ENCODE measurements around the gene ARF1.

ARF1 gene

DNA sequence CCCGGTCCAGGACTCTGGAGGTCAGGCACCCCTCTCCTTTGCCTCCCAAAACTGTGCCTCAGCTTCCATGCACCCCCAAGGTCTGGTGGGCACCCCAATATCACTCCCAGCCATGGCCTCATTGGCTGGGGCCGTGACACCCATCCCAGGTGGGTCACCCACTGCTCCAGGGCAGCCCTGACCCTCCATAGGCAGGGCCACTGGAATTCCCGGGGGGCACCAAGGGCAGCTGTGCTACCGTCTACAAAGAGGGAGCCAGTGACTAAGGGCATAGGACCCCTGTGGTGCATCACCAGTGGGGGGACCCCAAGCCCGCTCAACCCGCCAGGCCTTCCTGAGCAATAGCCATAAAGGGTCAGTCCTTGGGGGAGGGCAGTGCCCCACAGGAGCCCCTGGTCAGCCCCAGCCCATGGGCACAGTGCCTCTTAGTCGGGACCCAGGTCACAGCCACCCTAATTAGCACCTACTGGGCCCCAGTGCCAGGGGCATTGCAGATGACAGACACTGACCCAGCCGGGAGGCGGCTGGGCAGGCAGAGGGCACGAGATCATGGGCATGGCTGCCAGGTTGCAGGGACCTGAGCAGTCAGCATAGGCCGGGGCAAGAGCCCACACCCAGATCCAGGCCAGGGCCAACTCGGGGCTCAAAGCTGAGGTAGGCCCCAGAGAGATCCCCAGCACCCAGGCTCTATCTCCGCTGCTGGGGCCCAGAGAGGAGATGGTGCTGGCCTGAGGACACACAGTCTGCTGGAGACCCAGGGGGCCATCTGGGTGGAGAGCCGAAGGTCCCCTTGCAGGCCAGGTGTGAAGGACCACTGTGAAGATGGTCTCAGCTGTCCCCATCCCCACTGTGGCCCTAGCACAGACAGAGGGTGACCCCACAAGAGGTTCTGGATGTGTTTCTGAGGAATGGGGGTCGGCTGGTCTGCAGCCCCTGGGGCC is 19.0 kb upstream of the ARF1 start:
- no peak overlapping the region for H3K27ac ChIP-seq
- DNase-seq (ENCODE audit: low spot score): no peak
- ChIA-PET CTCF (interaction anchor here (0.6 kb wide), 1 partner anchor 269 kb away, joined by 3 read pairs; no protein-coding TSS in a partner anchor), POLR2A (ENCODE audit: low non-redundant PET) (no interaction called here)
- TF ChIP-seq CTCF (conservative IDR thresholded peaks at IDR 0.05; ENCODE audit: low read depth): no peak

- ChIA-PET CTCF (no interaction called here), POLR2A (ENCODE audit: low non-redundant PET) (no interaction called here)
- H3K27ac ChIP-seq: no peak overlapping the region
- no peak for TF ChIP-seq CTCF (conservative IDR thresholded peaks at IDR 0.05; ENCODE audit: low read depth)
- DNase-seq (ENCODE audit: low spot score): no peak
These were observed 18.2 kb upstream of the ARF1 start for GRCh38 chr1:228064296-228064695.

GRCh38 chr1:228064741-228065542 is 17.6 kb upstream of the ARF1 start:
- no peak for DNase-seq (ENCODE audit: low spot score)
- CTCF ChIA-PET: no interaction called here
- no peak for TF ChIP-seq CTCF (conservative IDR thresholded peaks at IDR 0.05; ENCODE audit: low read depth)
- POLR2A ChIA-PET (ENCODE audit: low non-redundant PET): no interaction called here
- no peak overlapping the region for H3K27ac ChIP-seq

- no peak overlapping the region for H3K27ac ChIP-seq
- CTCF ChIA-PET: interaction anchor here (0.6 to 0.7 kb wide), 2 partner anchors 63 to 116 kb away, joined by 3 to 10 read pairs; no protein-coding TSS in a partner anchor
- POLR2A ChIA-PET (ENCODE audit: low non-redundant PET): no interaction called here
- no peak for TF ChIP-seq CTCF (conservative IDR thresholded peaks at IDR 0.05; ENCODE audit: low read depth)
- no peak for DNase-seq (ENCODE audit: low spot score)
These were observed 16.8 kb upstream of the ARF1 start for GRCh38 chr1:228065543-228066347.

DNA sequence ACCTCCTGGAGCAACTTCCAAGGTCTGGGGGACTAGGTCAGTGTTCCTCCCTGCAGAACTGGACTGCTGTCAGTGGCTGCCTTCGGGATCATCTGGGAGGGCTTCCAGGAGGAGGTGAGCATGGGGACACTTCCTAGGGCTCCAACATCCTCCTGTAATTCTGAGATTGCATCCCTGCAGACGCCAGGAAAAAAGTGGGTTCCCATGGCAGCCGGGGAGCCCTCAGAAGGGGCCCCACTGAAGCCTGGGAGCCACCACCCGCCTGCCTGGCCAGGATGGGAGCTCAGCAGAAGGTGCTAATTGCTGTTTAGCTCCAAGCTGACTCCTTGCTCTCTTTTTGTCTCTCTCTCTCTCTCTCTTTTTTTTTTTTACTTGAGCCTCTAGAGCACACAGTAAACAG is 16.1 kb upstream of the ARF1 start:
- ChIA-PET POLR2A (ENCODE audit: low non-redundant PET) (no interaction called here), CTCF (interaction anchor here (0.6 to 1.0 kb wide), 3 partner anchors 64 to 116 kb away, joined by 3 to 10 read pairs (median 4); no protein-coding TSS in a partner anchor)
- DNase-seq (ENCODE audit: low spot score): no peak
- TF ChIP-seq CTCF (conservative IDR thresholded peaks at IDR 0.05; ENCODE audit: low read depth): no peak
- no peak overlapping the region for H3K27ac ChIP-seq
